Stimulated activated CD4-positive, alpha-beta T cell treated with anti-CD3 and anti-CD28 coated beads, Interleukin-1b, Interleukin-23, amount 100 ng/mL, for 4 hours (primary cell): ENCODE measurements around the gene PITPNM3.
"Not testable (repeated sequence)": the region's sequence is repeated elsewhere in the genome, so short reads cannot be mapped to it uniquely, and the experiment has no call there.

Experiments
- DNase-seq, 2 donors: peaks; one replicate each; pipeline ENCODE4 v3.0.0-alpha.2; 2020; ENCODE audit warnings: low read depth in 2 of 2

The PITPNM3 gene

DNA sequence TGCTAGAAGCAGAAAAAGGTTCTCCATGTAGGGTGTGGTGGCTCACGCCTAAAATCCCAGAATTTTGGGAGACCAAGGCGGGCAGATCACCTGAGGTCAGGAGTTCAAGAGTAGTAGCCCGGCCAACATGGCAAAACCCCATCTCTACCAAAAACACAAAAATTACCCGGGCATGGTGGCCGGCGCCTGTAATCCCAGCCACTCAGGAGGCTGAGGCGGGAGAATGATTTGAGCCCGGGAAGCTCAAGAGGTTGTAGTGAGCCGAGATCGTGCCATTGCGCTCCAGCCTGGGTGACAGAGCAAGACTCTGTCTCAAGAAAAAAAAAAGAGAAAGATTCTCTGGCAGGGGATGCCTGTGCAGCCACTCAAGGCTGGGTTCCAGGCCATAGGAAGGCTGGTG lies 54.2 kb downstream of the PITPNM3 start:
- no peak for DNase-seq

- no peak for DNase-seq
Measured at GRCh38 chr17:6501359-6501758, 55.0 kb downstream of the PITPNM3 start.

GRCh38 chr17:6498901-6499540 lies 57.3 kb downstream of the PITPNM3 start:
- DNase-seq: no peak

DNA sequence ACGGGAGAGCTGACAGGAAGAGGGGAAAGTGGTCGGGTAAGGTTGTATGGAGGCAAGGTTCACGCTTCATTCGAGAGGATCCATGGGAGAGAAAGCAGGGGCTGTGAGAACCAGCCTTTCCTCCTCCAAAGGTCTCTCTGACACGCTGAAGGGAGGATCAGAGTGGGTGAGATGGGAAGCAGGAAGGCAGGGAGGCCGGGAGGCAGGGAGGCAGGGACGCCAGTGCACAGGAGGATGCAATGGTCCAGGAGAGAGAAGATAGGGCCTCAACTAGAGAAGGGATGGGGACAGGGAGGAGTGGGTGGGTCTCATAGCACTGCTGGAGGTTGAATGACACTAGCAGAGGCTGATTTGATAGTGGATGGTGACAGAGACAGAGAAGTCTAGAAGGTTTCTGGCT lies 58.0 kb downstream of the PITPNM3 start:
- DNase-seq: no peak

DNA sequence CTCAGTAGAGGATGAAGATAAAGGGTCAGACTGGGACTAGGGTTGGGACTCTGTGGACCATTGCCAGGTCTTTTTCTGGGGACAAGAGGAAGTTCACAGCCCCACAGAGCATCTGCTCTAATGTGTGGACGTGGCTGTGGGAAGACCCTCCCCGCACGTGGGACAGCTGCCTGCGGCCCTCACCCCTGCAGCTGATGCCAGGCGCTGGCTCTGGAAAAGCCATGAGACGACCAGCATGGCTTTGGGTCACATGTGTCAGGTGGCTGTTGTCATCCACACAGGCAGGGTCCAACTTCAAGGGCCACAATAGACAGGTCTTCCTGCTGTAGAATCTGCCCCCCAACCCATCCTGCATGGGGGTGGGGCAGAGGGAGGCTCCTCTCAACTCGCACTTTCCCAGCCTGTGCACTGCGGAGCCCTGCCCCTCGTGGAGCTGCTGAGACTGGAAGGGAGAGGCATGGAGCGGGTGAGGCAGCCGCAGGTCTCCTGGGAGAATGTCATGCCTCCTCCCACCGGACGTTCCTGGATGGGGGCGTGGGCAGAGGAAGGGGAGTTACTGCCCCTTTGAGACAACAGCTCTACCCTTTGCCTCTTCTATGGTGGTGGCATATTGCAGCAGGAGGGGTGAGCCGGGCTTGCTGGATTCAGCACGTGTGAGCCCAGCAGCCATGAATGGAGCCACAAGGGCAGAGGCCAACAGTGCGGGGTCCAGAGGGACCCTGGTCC lies 58.7 kb downstream of the PITPNM3 start:
- no peak for DNase-seq

DNA sequence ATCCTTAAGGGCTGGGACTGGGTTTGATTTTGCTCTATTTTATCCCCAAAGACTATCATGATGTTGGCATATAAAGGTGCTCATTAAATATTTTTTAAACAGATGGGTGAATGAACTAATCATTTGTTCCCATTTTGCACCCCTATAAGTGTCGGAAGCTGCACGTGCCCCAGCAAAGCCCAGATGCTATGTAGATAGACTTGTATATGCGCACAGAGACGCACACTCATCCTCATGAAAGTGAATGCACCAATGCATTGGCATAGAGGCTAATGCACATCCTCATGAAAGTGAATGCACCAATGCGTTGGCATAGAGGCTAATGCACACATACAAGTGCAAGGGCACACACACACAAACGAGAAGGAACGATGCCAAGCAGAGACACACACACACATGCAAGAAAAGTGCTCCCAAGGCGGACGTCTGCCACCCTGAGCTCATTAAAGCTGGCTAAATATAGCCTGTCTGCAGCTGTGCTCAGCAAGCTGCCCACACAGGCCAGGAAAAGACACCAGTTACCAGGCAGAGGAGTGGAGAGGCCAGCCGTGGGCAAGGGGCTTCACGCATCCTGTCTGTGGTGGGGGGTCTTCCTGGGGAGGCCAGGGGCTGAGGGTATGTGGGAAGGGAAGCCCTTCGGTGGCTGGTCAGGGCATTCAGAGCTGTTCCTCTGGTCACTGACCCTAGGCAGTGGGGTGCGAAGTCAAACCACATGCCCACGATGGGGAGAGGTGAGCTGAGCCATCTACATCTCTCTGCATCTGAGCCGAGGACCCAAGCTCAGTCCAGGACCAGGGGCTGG lies 59.5 kb downstream of the PITPNM3 start:
- DNase-seq: no peak

- no peak for DNase-seq
Measured at GRCh38 chr17:6496116-6496481, 60.3 kb downstream of the PITPNM3 start.

GRCh38 chr17:6495450-6496115 lies 60.8 kb downstream of the PITPNM3 start:
- no peak for DNase-seq

GRCh38 chr17:6494239-6494941 lies 62.0 kb downstream of the PITPNM3 start:
- no peak for DNase-seq

- no peak for DNase-seq
Measured at GRCh38 chr17:6492892-6493674, 63.3 kb downstream of the PITPNM3 start.

DNA sequence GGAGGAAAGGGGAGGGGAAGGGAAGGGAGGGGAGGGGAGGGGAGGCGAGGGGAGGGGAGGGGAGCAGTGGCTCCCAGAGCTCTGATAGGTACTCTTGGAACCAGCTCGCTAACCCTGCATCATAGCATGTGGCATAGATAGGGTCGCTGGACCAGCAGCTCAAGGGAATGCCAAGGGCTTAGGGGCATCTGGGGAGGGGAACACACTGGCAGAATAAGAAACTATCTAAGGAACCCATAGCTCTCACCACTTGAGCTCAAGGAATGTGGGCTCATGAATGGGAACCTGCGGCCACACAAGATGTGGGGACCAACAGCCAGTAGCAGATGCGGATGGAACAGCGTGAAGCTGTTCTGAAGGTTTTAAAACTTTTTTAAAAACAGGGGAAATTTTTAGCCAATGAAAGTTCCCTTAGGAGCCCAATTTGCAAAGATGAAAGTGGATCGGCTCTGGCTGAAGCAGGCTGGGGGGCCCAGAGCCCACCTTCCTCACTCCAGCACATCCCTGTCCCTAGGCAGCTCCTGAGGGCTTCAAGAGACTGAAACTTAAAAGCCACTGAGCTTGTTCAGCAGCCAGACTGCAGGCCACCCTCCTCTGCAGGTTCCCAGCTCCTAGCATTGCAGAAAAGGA lies 65.2 kb downstream of the PITPNM3 start:
- no peak for DNase-seq

DNA sequence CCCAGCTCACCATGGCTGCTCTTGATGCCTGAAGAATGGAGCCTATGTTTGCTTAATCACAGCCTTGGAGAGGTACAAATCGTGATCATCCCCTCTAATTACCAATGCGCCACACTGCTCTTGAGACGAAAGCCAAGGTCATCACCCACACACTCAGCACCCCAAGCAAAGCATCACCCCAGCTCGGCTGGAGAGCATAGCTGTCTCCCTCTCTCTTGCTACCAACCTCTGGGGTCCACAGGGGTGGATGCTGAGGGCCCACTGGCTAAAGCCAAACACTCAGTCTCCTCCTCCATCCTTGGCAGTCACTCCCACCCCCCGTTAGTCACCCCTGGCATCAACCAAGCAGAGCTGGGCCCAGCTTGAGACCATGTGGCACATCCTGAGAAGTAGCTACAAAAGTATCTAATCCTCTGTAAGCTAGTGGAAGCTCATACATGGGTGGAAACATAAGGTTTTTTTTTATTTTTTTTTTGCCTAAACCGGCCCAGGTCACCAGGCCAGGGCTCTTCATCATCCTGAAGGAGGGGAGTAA lies 67.3 kb downstream of the PITPNM3 start:
- no peak for DNase-seq

- DNase-seq: no peak
Measured at GRCh38 chr17:6488008-6488539, 68.3 kb downstream of the PITPNM3 start.

DNA sequence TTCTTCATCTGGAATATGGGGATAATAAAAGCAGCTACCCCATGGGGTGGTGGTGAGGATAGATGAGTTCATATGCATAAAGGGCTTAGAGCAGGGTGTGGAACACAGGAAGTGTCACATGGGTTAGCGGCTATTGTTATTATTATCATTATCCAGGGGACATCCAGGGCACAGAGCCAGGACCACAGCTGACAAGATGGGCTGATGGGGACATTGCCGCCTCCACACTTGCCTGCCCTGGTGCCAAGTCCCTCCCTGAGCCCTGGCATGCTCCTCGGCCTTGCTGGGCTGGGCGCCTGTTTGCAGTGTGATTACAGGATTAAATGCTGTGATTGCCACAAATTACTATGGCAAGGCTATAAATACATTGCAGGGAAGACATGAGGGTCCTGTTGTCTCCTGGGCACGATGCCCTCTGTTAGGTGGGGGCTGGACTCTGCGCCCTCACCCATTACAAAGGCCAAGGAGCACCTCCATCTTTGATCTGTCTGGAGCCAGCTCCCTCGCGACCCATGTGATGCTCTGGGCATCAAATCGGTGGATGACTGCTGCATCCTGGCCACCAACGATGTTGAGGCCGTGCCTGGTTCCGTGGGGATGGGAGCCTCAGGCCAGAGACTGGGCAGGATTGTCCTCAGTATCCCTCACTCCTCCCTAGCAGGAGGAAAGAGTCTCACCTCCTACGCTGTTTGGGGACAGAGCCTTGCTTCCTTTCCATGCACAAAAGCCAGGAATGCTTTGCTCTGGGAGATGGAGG lies 68.9 kb downstream of the PITPNM3 start:
- no peak for DNase-seq

GRCh38 chr17:6485646-6486412 lies 70.5 kb downstream of the PITPNM3 start:
- no peak for DNase-seq

GRCh38 chr17:6483507-6483906 lies 72.8 kb downstream of the PITPNM3 start:
- no peak for DNase-seq

DNA sequence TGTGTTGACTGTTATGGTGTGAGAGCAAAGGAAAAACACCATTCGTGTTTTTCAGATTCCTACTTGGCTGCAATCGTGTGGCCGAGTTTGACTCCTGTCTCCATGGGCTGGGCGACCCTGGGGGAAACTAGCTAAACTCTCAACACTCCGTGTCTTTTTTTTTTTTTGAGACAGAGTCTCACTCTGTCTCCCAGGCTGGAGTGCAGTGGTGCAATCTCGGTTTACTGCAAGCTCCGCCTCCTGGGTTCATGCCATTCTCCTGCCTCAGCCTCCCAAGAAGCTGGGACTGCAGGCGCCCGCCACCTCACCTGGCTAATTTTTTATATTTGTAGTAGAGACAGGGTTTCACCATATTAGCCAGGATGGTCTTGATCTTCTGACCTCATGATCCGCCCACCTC lies 73.6 kb downstream of the PITPNM3 start:
- DNase-seq: not testable (repeated sequence)

DNA sequence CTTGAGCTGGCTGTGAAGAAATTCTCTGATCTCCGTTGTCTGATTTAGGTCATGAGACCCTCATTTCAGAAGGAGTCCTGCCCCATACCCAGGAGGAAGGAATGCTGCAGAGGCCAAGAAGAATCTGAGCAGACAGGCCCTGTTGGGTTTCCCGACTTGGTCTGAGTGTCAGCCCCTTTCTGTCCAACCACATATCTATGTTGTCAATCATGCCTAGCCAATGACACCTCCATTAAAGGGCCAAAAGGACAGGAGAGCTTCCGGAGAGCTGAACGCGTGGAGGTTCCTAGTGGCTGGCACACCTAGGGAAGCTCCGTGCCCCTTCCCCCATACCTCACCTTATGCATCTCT lies 74.3 kb downstream of the PITPNM3 start:
- no peak for DNase-seq

GRCh38 chr17:6480303-6480675 lies 76.1 kb downstream of the PITPNM3 start:
- no peak for DNase-seq
